Measurements from ENCODE around the gene MACROD2. TPM values are rescaled to one million over a fixed set of nuclear protein-coding genes. Genes with fewer than 3 reads are reported as not detected.

The MACROD2 gene
- total RNA-seq, 1 experiment from 2014 or later = 1.6 TPM

DNA sequence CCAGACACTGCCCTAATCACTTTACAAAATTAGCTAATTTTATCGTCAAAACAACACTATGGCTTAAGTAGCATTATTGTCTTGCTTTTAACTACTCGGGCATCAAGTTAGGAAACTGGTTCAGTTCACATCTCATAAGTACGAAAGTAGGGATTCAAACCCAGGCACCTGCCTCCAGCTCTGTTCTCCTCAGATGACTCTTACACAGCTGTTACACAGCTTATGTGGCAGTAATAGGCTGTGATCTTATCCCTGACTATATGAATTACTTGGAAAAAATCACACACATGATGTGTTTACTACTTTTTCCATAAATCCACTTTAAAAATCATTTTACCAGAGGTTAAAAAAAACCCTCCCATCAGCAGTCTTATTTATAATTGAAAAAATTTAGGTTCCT is 731.3 kb downstream of the MACROD2 start:
- Mint-ChIP-seq H3K9me3 (no peaks in the 10 kb centered on the region), H3K4me1 (peaks cover 4 to 6% of the 10 kb centered on the region in 2 experiments; a peak in 2 of 4 replicates), H3K27ac (no peak overlapping the region), H3K36me3 (ENCODE audit: insufficient read depth in 1 of 3, low read depth in 3 of 3) (no peaks in the 10 kb centered on the region), H3K27me3 (ENCODE audit: low read depth) (no peaks in the 10 kb centered on the region; the same call in 1 of the 2 replicates), H3K4me3 (no peak overlapping the region)
- H2AK5ac ChIP-seq (ENCODE audit: insufficient read length, low read length) = no peak overlapping the region
- no peaks in the 10 kb centered on the region for H4K20me1 ChIP-seq (ENCODE audit: control insufficient read depth, insufficient read depth, insufficient read length)
- no peak overlapping the region for H3K27ac ChIP-seq (ENCODE audit: insufficient read length, low read depth, low read length)
- H3K14ac ChIP-seq (ENCODE audit: insufficient read depth, low read length) = no peak overlapping the region
- H3T11ph ChIP-seq (ENCODE audit: low read length) = no peak overlapping the region
- H3K79me2 ChIP-seq (ENCODE audit: insufficient read depth, low read length) = no peaks in the 10 kb centered on the region
- H3K4ac ChIP-seq (ENCODE audit: low read depth, low read length) = no peak overlapping the region
- no peaks in the 10 kb centered on the region for H3K23me2 ChIP-seq (ENCODE audit: insufficient read length, low read depth, low read length, poor library complexity, severe bottlenecking)
- no CpG with 5 or more reads among the region's 3 CpGs for WGBS (ENCODE audit: extremely low coverage, insufficient read length, low lambda C conversion rate)
- no peak overlapping the region for H2BK5ac ChIP-seq (ENCODE audit: insufficient read length, low read length)
- no peaks in the 10 kb centered on the region for H3K9me3 ChIP-seq (ENCODE audit: control insufficient read depth, low read depth, low read length)
- no peak overlapping the region for H2BK20ac ChIP-seq (ENCODE audit: low read depth, low read length, poor library complexity, severe bottlenecking)
- H3K79me1 ChIP-seq (ENCODE audit: insufficient read depth, low read depth, low read length, poor library complexity, severe bottlenecking) = no peaks in the 10 kb centered on the region
- H2BK15ac ChIP-seq (ENCODE audit: low read depth, low read length) = no peak overlapping the region
- H4K91ac ChIP-seq (ENCODE audit: insufficient read length, low read depth, low read length) = no peak overlapping the region
- H3K4me2 ChIP-seq (ENCODE audit: insufficient read depth, insufficient read length, low read length) = no peak overlapping the region
- H3K9ac ChIP-seq (ENCODE audit: extremely low read depth, insufficient read length, low read length) = no peak overlapping the region
- TF ChIP-seq, protein P1, sequence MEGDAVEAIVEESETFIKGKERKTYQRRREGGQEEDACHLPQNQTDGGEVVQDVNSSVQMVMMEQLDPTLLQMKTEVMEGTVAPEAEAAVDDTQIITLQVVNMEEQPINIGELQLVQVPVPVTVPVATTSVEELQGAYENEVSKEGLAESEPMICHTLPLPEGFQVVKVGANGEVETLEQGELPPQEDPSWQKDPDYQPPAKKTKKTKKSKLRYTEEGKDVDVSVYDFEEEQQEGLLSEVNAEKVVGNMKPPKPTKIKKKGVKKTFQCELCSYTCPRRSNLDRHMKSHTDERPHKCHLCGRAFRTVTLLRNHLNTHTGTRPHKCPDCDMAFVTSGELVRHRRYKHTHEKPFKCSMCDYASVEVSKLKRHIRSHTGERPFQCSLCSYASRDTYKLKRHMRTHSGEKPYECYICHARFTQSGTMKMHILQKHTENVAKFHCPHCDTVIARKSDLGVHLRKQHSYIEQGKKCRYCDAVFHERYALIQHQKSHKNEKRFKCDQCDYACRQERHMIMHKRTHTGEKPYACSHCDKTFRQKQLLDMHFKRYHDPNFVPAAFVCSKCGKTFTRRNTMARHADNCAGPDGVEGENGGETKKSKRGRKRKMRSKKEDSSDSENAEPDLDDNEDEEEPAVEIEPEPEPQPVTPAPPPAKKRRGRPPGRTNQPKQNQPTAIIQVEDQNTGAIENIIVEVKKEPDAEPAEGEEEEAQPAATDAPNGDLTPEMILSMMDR (conservative IDR thresholded peaks at IDR 0.05) = no peak
- no peak overlapping the region for H3K56ac ChIP-seq (ENCODE audit: insufficient read length, low read depth, low read length)
- H3K27me3 ChIP-seq (ENCODE audit: insufficient read depth, low read length) = no peaks in the 10 kb centered on the region
- no peak for DNase-seq
- H3K23ac ChIP-seq (ENCODE audit: insufficient read length, low read depth, low read length) = no peak overlapping the region
- H3K18ac ChIP-seq (ENCODE audit: insufficient read length, low read depth, low read length) = no peak overlapping the region
- H2AFZ ChIP-seq (ENCODE audit: low read length) = no peak overlapping the region
- no peak overlapping the region for H4K5ac ChIP-seq (ENCODE audit: insufficient read length, low read depth, low read length)
- H2BK12ac ChIP-seq (ENCODE audit: insufficient read length, low read depth, low read length) = no peak overlapping the region
- no peak overlapping the region for H4K8ac ChIP-seq (replicated peaks; ENCODE audit: insufficient read length, low read depth, low read length)
- H3K4me1 ChIP-seq (ENCODE audit: insufficient read depth, low read length) = no peaks in the 10 kb centered on the region
- H2BK120ac ChIP-seq (ENCODE audit: low read depth, low read length, poor library complexity, severe bottlenecking) = no peak overlapping the region

All from H9 (cell line).